H9 (cell line): ENCODE data around the gene DDX1. TPM values are rescaled to one million over a fixed set of nuclear protein-coding genes. Genes with fewer than 3 reads are reported as not detected.

ENCODE experiments used
- DNase-seq: peaks from one replicate; pipeline ENCODE4 v3.0.0-alpha.2; 2017
- H2AFZ ChIP-seq: one replicate; pipeline ENCODE4 v1.6.1; 2013; ENCODE audit warnings: mild to moderate bottlenecking, low read length, control low read depth, moderate library complexity
- H2AK5ac ChIP-seq: 2 replicates; pipeline ENCODE4 v1.6.1; 2013; ENCODE audit warnings: low read length, control low read depth, mixed read lengths; ENCODE audit not compliant: insufficient read length
- H2BK120ac ChIP-seq: one replicate; pipeline ENCODE4 v1.6.1; 2013; ENCODE audit warnings: low read depth, mild to moderate bottlenecking, low read length, control low read depth, inconsistent platforms; ENCODE audit not compliant: poor library complexity, severe bottlenecking
- H2BK12ac ChIP-seq: 2 replicates; pipeline ENCODE4 v1.6.1; 2013; ENCODE audit warnings: low read length, control low read depth, mixed read lengths, low read depth; ENCODE audit not compliant: insufficient read length
- H2BK15ac ChIP-seq: 2 replicates; pipeline ENCODE4 v1.6.1; 2013; ENCODE audit warnings: low read depth, low read length, control low read depth
- H2BK20ac ChIP-seq: one replicate; pipeline ENCODE4 v1.6.1; 2013; ENCODE audit warnings: low read depth, mild to moderate bottlenecking, low read length, control low read depth, inconsistent platforms; ENCODE audit not compliant: poor library complexity, severe bottlenecking
- H2BK5ac ChIP-seq: 2 replicates; pipeline ENCODE4 v1.6.1; 2013; ENCODE audit warnings: low read length, control low read depth, mixed read lengths; ENCODE audit not compliant: insufficient read length
- H3K14ac ChIP-seq: 2 replicates; pipeline ENCODE4 v1.6.1; 2013; ENCODE audit warnings: low read length, control low read depth; ENCODE audit not compliant: insufficient read depth
- H3K18ac ChIP-seq: 2 replicates; pipeline ENCODE4 v1.6.1; 2013; ENCODE audit warnings: low read depth, mild to moderate bottlenecking, mixed read lengths, low read length, control low read depth; ENCODE audit not compliant: insufficient read length
- H3K23ac ChIP-seq: 2 replicates; pipeline ENCODE4 v1.6.1; 2013; ENCODE audit warnings: low read length, control low read depth, mixed read lengths, low read depth; ENCODE audit not compliant: insufficient read length
- H3K23me2 ChIP-seq: 2 replicates; pipeline ENCODE4 v1.6.1; 2013; ENCODE audit warnings: low read depth, mild to moderate bottlenecking, mixed read lengths, low read length, control low read depth; ENCODE audit not compliant: insufficient read length, poor library complexity, severe bottlenecking
- H3K27ac ChIP-seq: 2 replicates; pipeline ENCODE4 v1.5.1; 2013; ENCODE audit warnings: low read length, control low read depth, mixed read lengths, low read depth; ENCODE audit not compliant: insufficient read length
- H3K27me3 ChIP-seq: 2 replicates; pipeline ENCODE4 v1.6.1; 2013; ENCODE audit warnings: low read length, control low read depth, inconsistent platforms; ENCODE audit not compliant: insufficient read depth
- H3K4ac ChIP-seq: 2 replicates; pipeline ENCODE4 v1.6.1; 2013; ENCODE audit warnings: low read depth, mild to moderate bottlenecking, control low read depth, inconsistent platforms, low read length, moderate library complexity
- H3K4me1 ChIP-seq: 2 replicates; pipeline ENCODE4 v1.6.1; 2013; ENCODE audit warnings: low read length, control low read depth, inconsistent platforms; ENCODE audit not compliant: insufficient read depth
- H3K4me2 ChIP-seq: 2 replicates; pipeline ENCODE4 v1.6.1; 2013; ENCODE audit warnings: low read length, control low read depth, mixed read lengths; ENCODE audit not compliant: insufficient read length, insufficient read depth
- H3K56ac ChIP-seq: 2 replicates; pipeline ENCODE4 v1.6.1; 2013; ENCODE audit warnings: low read depth, mild to moderate bottlenecking, mixed read lengths, low read length, control low read depth; ENCODE audit not compliant: insufficient read length
- H3K79me1 ChIP-seq: 2 replicates; pipeline ENCODE4 v1.6.1; 2013; ENCODE audit warnings: low read depth, mild to moderate bottlenecking, moderate library complexity, low read length, control low read depth, inconsistent platforms; ENCODE audit not compliant: insufficient read depth, poor library complexity, severe bottlenecking
- H3K79me2 ChIP-seq: 2 replicates; pipeline ENCODE4 v1.6.1; 2013; ENCODE audit warnings: low read length, control low read depth, inconsistent platforms; ENCODE audit not compliant: insufficient read depth
- H3K9ac ChIP-seq: 2 replicates; pipeline ENCODE4 v1.6.1; 2013; ENCODE audit warnings: low read length, control low read depth, mixed read lengths; ENCODE audit not compliant: insufficient read length; ENCODE audit errors: extremely low read depth
- H3K9me3 ChIP-seq: one replicate; pipeline ENCODE4 v1.6.1; 2013; ENCODE audit warnings: low read depth, low read length, inconsistent platforms; ENCODE audit not compliant: control insufficient read depth
- H3T11ph ChIP-seq: one replicate; pipeline ENCODE4 v1.6.1; 2013; ENCODE audit warnings: mild to moderate bottlenecking, low read length, control low read depth, inconsistent platforms
- H4K20me1 ChIP-seq: one replicate; pipeline ENCODE4 v1.6.1; 2013; ENCODE audit not compliant: control insufficient read depth, insufficient read length, insufficient read depth
- H4K5ac ChIP-seq: 2 replicates; pipeline ENCODE4 v1.6.1; 2013; ENCODE audit warnings: low read depth, mild to moderate bottlenecking, mixed read lengths, low read length, control low read depth; ENCODE audit not compliant: insufficient read length
- H4K8ac ChIP-seq: replicated peaks from 2 replicates; pipeline ENCODE4 v1.6.1; 2013; ENCODE audit warnings: low read length, control low read depth, mixed read lengths, low read depth; ENCODE audit not compliant: insufficient read length
- H4K91ac ChIP-seq: 2 replicates; pipeline ENCODE4 v1.6.1; 2013; ENCODE audit warnings: low read depth, mild to moderate bottlenecking, moderate library complexity, mixed read lengths, low read length, control low read depth; ENCODE audit not compliant: insufficient read length
- H3K27ac Mint-ChIP-seq, 3 experiments: 2 replicates in 2 of 3; 3 replicates in 1 of 3; pipeline ENCODE4 v1.8.0; 2020 to 2021; ENCODE audit warnings: mixed read lengths in 3 of 3, mild to moderate bottlenecking in 1 of 3, moderate library complexity in 1 of 3
- H3K27me3 Mint-ChIP-seq: 2 replicates; pipeline ENCODE4 v1.8.0; 2021; ENCODE audit warnings: low read depth, mild to moderate bottlenecking, moderate library complexity, mixed read lengths
- H3K36me3 Mint-ChIP-seq, 3 experiments: 2 replicates in 2 of 3; 3 replicates in 1 of 3; pipeline ENCODE4 v1.8.0; 2020 to 2021; ENCODE audit warnings: low read depth in 3 of 3, mixed read lengths in 3 of 3; ENCODE audit not compliant: insufficient read depth in 1 of 3
- H3K4me1 Mint-ChIP-seq, 2 experiments: 2 replicates each; pipeline ENCODE4 v1.8.0; 2020; ENCODE audit warnings: mixed read lengths in 2 of 2
- H3K4me3 Mint-ChIP-seq, 2 experiments: 2 replicates in 1 of 2; 3 replicates in 1 of 2; pipeline ENCODE4 v1.8.0; 2020 to 2021; ENCODE audit warnings: mild to moderate bottlenecking in 2 of 2, mixed read lengths in 2 of 2, moderate library complexity in 1 of 2
- H3K9me3 Mint-ChIP-seq, 2 experiments: 2 replicates in 1 of 2; 3 replicates in 1 of 2; pipeline ENCODE4 v1.8.0; 2020; ENCODE audit warnings: mild to moderate bottlenecking in 2 of 2, mixed read lengths in 2 of 2, moderate library complexity in 1 of 2
- WGBS: extraction: QIAGEN DNeasy Blood & Tissue Kit; methylation state at CpG from one replicate; pipeline ENCODE4 v1.1.7; 2013; ENCODE audit warnings: missing lambda C conversion rate, low lambda C conversion rate, mixed read lengths; ENCODE audit not compliant: insufficient read length; ENCODE audit errors: extremely low coverage; 5-methylcytosine and 5-hydroxymethylcytosine counted together
- total RNA-seq: library from RNA; stranded (reverse); gene quantifications from 2 replicates; pipeline ENCODE4 v1.2.1, GENCODE V29; 2021
- TF ChIP-seq, protein P1 (sequence below): fragments of 200-600 bp; sonication (generic); conservative IDR thresholded peaks from 3 replicates; pipeline ENCODE4 v1.8.0; 2021; ENCODE audit warnings: antibody characterized with exemption, mild to moderate bottlenecking

DDX1 gene
- total RNA-seq, 1 experiment from 2014 or later: 120 TPM

DNA sequence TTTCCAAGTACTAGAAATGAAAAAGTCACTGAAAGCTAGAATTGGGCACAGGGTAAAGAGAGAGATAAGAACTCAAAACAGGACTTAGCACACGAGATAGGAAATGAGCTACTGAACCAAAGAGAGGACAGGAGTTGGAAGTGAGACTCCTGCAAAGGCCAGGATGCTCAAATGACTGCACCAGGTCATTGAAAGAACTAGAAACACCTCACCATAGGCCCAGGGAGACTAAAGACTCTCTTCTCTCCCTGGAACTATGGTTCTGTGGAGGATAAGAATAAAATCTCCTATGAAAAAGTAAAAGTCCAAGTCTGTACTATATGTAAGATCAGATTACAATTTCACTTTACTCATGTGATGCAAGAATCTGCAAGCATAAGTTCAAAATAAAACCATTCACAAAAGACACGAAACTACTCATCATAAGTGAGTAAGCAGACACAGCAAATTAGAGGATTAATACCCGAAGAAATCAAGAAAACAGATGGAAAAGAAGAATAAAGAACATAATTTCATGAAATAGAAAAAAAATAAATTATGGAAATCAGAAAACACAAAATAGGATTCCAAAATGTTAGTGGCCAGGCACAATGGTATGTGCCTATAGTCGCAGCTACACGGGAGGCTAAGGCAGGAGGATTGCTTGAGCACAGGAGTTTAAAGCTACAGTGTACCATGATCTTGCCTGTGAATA is 37.0 kb upstream of the DDX1 start:
- Histone ChIP-seq H3K4me1 (no peaks in the 10 kb centered on the region), H3K23me2 (no peaks in the 10 kb centered on the region), H3K79me2 (no peaks in the 10 kb centered on the region; the same call in 1 of the 2 replicates), H2BK5ac (no peak overlapping the region), H3K27ac (no peak overlapping the region), H3K56ac (no peak overlapping the region), H2BK12ac (no peak overlapping the region), H3K79me1 (peaks cover 2% of the 10 kb centered on the region), H2BK20ac (no peak overlapping the region), H3K9me3 (no peaks in the 10 kb centered on the region), H4K8ac (no peak overlapping the region), H4K20me1 (no peaks in the 10 kb centered on the region), H2AK5ac (no peak overlapping the region), H3T11ph (no peak overlapping the region), H3K14ac (no peak overlapping the region), H3K18ac (no peak overlapping the region), H2BK15ac (no peak overlapping the region), H2AFZ (no peak overlapping the region), H3K4me2 (no peak overlapping the region), H4K5ac (no peak overlapping the region), H2BK120ac (no peak overlapping the region), H3K9ac (no peak overlapping the region), H3K23ac (no peak overlapping the region), H3K27me3 (no peaks in the 10 kb centered on the region), H3K4ac (no peak overlapping the region), H4K91ac (no peak overlapping the region)
- no peak overlapping the region for H3K4me3 Mint-ChIP-seq
- no peaks in the 10 kb centered on the region for H3K9me3 Mint-ChIP-seq
- H3K27ac Mint-ChIP-seq: no peak overlapping the region
- WGBS: no CpG with 5 or more reads among the region's 5 CpGs
- DNase-seq: no peak
- H3K27me3 Mint-ChIP-seq: no peaks in the 10 kb centered on the region
- H3K4me1 Mint-ChIP-seq: peaks cover 0 to under 1% of the 10 kb centered on the region in 2 experiments
- peaks cover 0 to 9% (median 0%) of the 10 kb centered on the region in 3 experiments; a peak in 2 of 7 replicates for H3K36me3 Mint-ChIP-seq
- TF ChIP-seq, protein P1, sequence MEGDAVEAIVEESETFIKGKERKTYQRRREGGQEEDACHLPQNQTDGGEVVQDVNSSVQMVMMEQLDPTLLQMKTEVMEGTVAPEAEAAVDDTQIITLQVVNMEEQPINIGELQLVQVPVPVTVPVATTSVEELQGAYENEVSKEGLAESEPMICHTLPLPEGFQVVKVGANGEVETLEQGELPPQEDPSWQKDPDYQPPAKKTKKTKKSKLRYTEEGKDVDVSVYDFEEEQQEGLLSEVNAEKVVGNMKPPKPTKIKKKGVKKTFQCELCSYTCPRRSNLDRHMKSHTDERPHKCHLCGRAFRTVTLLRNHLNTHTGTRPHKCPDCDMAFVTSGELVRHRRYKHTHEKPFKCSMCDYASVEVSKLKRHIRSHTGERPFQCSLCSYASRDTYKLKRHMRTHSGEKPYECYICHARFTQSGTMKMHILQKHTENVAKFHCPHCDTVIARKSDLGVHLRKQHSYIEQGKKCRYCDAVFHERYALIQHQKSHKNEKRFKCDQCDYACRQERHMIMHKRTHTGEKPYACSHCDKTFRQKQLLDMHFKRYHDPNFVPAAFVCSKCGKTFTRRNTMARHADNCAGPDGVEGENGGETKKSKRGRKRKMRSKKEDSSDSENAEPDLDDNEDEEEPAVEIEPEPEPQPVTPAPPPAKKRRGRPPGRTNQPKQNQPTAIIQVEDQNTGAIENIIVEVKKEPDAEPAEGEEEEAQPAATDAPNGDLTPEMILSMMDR: no peak
